NT2/D1 (cell line): ENCODE data around the gene SUGP1.

Experiments used
- SUZ12 ChIP-seq: IDR thresholded peaks from 2 replicates; pipeline ENCODE4 v1.6.1; 2011; ENCODE audit not compliant: insufficient read length, insufficient read depth; ENCODE audit errors: extremely low read depth
- ZNF274 ChIP-seq: IDR thresholded peaks from 2 replicates; pipeline ENCODE4 v1.6.1; 2011; ENCODE audit warnings: mild to moderate bottlenecking, low read depth, low read length

- no peak for TF ChIP-seq ZNF274
- no peak for TF ChIP-seq SUZ12
Measured at GRCh38 chr19:19303411-19303810, 16.9 kb downstream of the SUGP1 start.
